Lower leg skin (tissue), 3 donors: ENCODE data around the gene CCT6A.
"Not testable (repeated sequence)": the region's sequence is repeated elsewhere in the genome, so short reads cannot be mapped to it uniquely, and the experiment has no call there.

ENCODE experiments used
- POLR2A ChIP-seq, 2 donors: fragments of 450-650 bp; IDR thresholded peaks; one replicate each; pipeline ENCODE4 v1.6.1; 2016 to 2017; ENCODE audit warnings: antibody characterized with exemption in 2 of 2, mild to moderate bottlenecking in 1 of 2, moderate library complexity in 1 of 2
- TF ChIP-seq, protein P1 (sequence below), 3 donors: fragments of 450-650 bp; IDR thresholded peaks; one replicate each; pipeline ENCODE4 v1.5.1; 2016; ENCODE audit warnings: antibody characterized with exemption in 3 of 3, mild to moderate bottlenecking in 3 of 3, moderate library complexity in 2 of 3

DNA sequence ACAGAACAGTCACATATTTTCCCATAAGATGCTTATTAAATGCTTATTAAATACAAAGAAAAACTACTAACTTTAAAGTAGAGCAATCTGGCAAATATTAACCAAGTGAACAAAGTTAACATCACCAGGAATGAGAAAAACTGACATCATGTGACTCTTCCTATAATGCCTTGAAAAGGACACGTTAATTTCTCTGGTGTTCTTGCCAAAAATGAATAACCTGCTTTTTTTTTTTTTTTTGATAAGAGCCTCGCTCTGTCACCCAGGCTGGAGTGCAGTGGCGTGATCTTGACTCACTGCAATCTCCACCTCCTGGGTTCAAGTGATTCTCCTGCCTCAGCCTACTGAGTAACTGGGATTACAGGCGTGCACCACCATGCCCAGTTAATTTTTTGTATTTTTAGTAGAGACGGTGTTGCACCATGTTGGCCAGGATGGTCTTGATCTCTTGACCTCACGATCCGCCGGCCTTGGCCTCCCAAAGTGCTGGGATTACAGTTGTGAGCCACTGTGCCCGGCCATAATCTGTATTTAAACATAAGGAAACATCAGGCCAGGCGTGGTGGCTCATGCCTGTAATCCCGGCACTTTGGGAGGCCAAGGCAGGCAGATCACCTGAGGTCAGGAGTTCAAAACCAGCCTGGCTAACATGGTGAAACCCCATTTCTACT lies 4.0 kb upstream of the CCT6A start:
- TF ChIP-seq, protein P1, sequence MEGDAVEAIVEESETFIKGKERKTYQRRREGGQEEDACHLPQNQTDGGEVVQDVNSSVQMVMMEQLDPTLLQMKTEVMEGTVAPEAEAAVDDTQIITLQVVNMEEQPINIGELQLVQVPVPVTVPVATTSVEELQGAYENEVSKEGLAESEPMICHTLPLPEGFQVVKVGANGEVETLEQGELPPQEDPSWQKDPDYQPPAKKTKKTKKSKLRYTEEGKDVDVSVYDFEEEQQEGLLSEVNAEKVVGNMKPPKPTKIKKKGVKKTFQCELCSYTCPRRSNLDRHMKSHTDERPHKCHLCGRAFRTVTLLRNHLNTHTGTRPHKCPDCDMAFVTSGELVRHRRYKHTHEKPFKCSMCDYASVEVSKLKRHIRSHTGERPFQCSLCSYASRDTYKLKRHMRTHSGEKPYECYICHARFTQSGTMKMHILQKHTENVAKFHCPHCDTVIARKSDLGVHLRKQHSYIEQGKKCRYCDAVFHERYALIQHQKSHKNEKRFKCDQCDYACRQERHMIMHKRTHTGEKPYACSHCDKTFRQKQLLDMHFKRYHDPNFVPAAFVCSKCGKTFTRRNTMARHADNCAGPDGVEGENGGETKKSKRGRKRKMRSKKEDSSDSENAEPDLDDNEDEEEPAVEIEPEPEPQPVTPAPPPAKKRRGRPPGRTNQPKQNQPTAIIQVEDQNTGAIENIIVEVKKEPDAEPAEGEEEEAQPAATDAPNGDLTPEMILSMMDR (IDR thresholded peaks at IDR 0.05), result not testable (repeated sequence)
- not testable (repeated sequence) for TF ChIP-seq POLR2A (IDR thresholded peaks at IDR 0.05)
